Mesodermal cell (in vitro differentiated cells): ENCODE data around the gene NRF1.

Experiments used
- H3K27ac ChIP-seq: 2 replicates; pipeline ENCODE4 v1.7.0; 2013; ENCODE audit warnings: mild to moderate bottlenecking, low read depth, low read length, moderate library complexity; ENCODE audit not compliant: severe bottlenecking
- H3K36me3 ChIP-seq: 2 replicates; pipeline ENCODE4 v1.7.1; 2013; ENCODE audit warnings: mild to moderate bottlenecking, low read length, moderate library complexity; ENCODE audit not compliant: control insufficient read depth, insufficient read depth
- H3K4me1 ChIP-seq: one replicate; pipeline ENCODE4 v1.7.1; 2013; ENCODE audit warnings: mild to moderate bottlenecking, low read length; ENCODE audit not compliant: insufficient read depth, control insufficient read depth, poor library complexity, severe bottlenecking
- H3K4me3 ChIP-seq: 2 replicates; pipeline ENCODE4 v1.7.0; 2013; ENCODE audit warnings: low read length, control low read depth, mild to moderate bottlenecking; ENCODE audit not compliant: insufficient read depth, poor library complexity, severe bottlenecking; ENCODE audit errors: extremely low read depth
- H3K9me3 ChIP-seq: 2 replicates; pipeline ENCODE4 v1.7.1; 2013; ENCODE audit warnings: mild to moderate bottlenecking, low read length, moderate library complexity; ENCODE audit not compliant: control insufficient read depth
- WGBS, 2 experiments: methylation state at CpG; one replicate each; pipeline ENCODE4 v1.1.5; 2013; ENCODE audit warnings: missing lambda C conversion rate in 2 of 2; ENCODE audit not compliant: insufficient coverage in 2 of 2; 5-methylcytosine and 5-hydroxymethylcytosine counted together

The NRF1 gene

DNA sequence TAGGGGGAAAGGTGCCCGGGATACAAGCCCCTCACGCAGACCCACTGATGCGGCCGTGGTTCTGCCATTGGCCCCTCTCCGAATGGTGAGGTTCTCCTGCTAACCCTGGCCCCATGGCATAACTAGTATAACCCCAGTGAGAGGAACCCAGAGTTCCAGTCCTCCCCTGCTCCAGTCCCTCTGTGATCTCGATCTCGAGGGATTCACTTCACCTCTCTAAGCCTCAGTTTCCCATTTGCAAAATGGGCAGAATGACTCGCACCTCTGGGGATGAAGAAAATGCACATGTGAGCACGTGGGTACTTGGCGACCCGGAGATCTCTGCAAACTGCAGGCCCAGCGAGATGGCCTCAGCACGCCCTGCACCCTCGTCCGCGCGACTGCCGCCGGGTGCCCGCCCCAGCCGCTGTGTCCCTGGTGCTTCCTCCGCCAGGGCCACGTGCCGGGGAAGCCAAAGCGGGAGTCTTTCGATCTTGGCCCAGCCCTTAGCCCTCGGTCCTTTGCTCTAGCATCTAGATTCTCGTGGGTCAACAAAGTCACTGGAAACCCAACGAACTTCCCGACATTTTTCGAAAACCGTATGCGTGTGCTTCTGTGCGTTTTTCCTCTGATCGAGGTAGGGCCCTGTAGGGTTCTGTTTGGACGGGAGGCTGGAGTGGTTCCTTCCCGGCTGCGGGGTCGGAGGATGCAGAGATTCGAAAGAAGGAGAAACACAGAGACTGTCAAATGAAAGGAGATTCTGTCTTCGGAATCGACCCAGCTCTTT is 171.5 kb downstream of the NRF1 start:
- Histone ChIP-seq H3K9me3 (no peaks in the 10 kb centered on the region), H3K36me3 (no peaks in the 10 kb centered on the region), H3K4me3 (no peak overlapping the region), H3K4me1 (peaks cover 18% of the 10 kb centered on the region), H3K27ac (no peak overlapping the region)
- 6 to 7% methylated on average over 40 of the region's 42 CpGs for WGBS, 2 experiments

DNA sequence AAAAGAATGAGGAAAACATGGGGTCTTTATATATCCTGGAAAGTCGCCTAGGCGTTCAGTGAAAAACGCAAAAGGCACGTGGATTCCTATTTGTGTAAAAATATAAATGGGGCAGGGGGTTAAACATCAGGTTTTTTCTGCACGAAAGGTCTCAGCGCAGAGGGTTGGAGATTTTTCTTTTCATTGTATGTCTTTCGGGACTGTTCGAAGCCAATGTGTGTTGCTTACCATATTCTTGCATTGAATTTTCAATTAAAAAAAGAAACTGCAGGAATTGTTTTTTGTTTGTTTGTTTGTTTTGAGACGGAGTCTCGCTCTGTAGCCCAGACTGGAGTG is 172.0 kb downstream of the NRF1 start:
- Histone ChIP-seq H3K36me3 (no peaks in the 10 kb centered on the region), H3K27ac (no peak overlapping the region), H3K4me3 (no peak overlapping the region), H3K9me3 (no peaks in the 10 kb centered on the region), H3K4me1 (peaks cover 18% of the 10 kb centered on the region)
- 10 to 16% methylated on average over 5 to 8 of the region's 10 CpGs for WGBS, 2 experiments

DNA sequence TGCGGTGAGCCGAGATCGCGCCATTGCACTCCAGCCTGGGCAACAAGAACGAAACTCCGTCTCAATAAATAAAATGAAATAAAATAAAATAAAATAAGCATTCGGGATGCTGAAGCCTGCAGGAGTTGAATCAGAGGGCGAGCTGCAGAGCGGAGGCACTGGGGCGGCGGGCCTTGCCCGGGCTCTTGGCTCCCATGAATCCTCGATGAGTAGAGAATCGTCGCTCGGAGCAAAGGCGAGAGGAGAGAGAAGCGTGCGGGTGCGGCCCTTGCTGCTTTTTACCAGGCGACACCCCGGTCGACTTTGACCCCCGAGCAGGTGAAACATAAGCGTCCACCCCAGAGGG is 172.9 kb downstream of the NRF1 start:
- Histone ChIP-seq H3K36me3 (no peaks in the 10 kb centered on the region), H3K27ac (no peak overlapping the region), H3K4me3 (no peak overlapping the region), H3K4me1 (peaks cover 18% of the 10 kb centered on the region), H3K9me3 (no peaks in the 10 kb centered on the region)
- 6 to 7% methylated on average over 18 to 19 of the region's 25 CpGs for WGBS, 2 experiments

DNA sequence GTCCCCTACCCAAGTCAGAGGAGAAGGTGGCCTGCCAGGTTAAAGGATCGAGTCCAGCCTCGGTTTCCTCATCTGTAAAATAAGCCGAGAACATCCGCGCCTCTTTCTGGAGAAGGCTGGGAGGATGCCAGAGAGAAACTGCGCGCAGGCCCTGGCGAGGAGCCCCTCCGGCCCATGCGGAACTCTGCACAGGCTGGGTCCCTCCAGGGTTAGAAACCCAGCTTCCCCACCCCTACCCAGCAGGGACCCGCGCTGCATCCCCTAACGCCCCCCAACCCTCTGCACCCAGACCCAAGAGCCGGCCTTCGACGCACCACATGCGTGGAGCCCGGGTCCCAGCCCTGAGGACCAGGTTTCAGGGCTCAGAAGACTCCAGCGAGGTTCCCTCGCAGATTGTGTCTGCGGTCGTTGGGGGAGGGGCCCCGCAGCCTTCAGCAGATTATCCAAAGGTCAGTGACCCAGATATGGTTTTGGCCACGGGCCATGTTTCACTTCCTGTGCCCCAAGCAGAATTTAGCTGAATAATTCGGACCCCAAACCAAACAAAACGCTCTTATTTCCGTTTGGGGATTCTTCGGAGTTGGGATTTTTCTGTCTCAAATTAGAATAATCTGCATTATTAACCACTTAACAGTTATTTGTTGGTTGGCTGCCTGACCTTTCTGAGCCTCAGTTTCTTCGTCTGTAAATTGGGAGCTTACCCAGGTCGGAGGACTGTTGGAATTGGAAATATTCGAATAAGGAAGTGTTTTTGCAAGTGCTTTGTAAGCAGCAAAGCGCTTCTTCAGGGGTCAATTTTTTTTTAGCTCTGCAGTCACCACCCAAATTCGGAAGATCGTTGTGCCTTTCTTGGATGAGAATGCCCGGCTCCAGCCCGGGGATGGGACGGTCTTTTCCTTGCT is 173.5 kb downstream of the NRF1 start:
- Histone ChIP-seq H3K36me3 (no peaks in the 10 kb centered on the region), H3K4me1 (peaks cover 18% of the 10 kb centered on the region), H3K27ac (no peak overlapping the region), H3K9me3 (no peaks in the 10 kb centered on the region), H3K4me3 (no peak overlapping the region)
- 1 to 4% methylated on average over 21 to 29 of the region's 37 CpGs for WGBS, 2 experiments

DNA sequence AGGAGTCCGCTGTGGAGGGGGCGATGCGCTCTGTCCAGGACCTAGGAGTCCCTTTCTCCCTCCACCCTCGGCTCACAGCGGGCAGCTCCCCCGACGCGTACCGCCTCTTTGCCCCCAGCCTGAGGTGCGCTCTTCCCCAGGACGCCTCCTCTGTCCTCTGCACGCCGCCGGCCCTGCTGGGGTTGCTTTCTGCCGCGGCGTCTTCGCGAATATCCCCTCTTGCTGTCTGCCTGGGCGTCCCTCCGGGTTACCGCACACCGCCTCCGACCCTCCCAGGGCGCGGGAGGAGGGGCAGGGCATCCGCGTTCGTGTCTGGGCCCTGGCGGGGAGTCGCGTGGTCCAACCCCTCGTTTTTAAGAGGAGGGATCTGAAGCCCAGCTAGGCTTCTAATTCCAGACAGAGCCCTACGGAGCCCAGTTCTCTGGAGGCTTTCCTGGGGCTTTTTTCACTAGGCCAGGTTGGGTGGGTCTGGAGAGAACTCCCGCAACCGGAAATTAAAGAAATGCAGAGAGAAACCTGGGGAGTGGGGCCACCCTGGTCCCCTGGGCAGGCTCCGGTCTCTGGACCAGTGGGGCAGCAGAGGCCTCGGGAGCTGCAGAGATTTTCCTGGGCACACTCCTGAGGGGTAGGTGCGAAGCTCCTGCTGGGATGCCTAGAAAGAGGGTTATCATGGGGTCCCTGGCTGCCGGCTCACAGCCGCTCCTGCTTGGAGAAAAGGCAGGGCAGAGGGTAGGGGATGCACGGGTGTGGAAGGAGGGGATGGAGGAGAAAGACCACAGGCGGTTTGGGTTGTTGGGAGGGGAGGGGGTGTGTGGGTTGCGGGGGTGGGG is 174.4 kb downstream of the NRF1 start:
- no peak overlapping the region for H3K4me3 ChIP-seq
- H3K36me3 ChIP-seq = no peaks in the 10 kb centered on the region
- 1 to 2% methylated on average over 33 to 38 of the region's 44 CpGs for WGBS, 2 experiments

DNA sequence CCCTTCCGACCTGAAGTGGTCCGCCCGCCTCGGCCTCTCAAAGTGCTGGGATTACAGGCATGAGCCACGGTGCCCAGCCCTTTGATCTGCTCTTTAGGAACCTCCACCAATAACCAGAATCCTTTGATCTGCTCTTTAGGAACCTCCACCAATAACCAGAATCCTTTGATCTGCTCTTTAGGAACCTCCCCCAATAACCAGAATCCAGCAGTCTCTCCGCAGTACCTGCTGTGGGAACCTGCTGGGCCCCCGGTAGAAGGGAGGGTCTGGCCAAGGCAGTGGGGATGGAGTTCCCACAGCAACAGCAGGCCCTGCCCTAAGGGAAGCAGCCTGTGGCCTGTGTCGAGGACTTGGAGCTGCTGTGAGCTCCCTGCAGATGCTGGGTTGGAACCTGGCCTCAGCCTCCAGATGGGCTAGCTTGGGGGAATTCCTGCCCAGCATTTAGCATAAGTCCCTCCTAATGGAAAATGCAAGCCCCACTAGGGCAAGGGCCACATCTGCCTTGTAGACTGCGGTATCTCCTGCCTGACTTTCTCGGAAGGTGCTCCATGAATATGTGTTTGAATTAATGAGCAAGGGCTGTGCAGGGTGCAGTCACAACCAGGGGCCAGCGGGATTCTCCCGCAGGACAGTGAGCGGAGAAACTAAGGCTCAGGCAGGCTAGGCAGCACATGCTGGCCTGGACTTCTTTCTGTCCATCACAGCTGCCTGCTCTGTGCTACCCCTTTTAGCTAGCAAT is 175.5 kb downstream of the NRF1 start:
- WGBS, 2 experiments = 26 to 28% methylated on average over 9 to 12 of the region's 13 CpGs
- Histone ChIP-seq H3K9me3 (no peaks in the 10 kb centered on the region), H3K27ac (no peak overlapping the region), H3K4me1 (peaks cover 12% of the 10 kb centered on the region), H3K4me3 (no peak overlapping the region), H3K36me3 (no peaks in the 10 kb centered on the region)

More for the DNA sequence above, 174.4 kb downstream of the NRF1 start:
- Histone ChIP-seq H3K27ac (no peak overlapping the region), H3K9me3 (no peaks in the 10 kb centered on the region), H3K4me1 (peaks cover 18% of the 10 kb centered on the region)

DNA sequence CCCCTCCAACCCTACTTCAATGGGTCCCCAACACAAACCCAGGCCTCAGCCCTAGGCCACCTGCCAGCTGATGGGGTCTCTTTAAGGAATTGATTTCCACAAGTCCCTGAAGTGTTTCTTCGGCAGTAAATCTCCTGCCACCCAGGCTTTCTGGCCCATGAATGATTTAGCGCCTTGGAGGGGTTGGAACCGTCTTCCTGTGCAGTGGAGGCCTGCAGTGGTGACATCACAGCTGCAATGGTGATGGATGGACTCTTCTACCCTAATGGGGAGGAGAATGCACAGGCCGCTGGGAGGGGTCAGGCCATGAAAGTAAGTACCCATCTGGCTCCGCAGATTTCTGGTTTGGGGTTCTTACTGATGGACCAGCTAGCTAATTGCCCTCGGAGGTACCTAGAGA is 177.5 kb downstream of the NRF1 start:
- Histone ChIP-seq H3K9me3 (no peaks in the 10 kb centered on the region), H3K27ac (no peak overlapping the region), H3K4me3 (no peak overlapping the region), H3K4me1 (peaks cover 12% of the 10 kb centered on the region), H3K36me3 (no peaks in the 10 kb centered on the region)
- WGBS, 2 experiments = 90% methylated on average over 6 of the region's 6 CpGs

DNA sequence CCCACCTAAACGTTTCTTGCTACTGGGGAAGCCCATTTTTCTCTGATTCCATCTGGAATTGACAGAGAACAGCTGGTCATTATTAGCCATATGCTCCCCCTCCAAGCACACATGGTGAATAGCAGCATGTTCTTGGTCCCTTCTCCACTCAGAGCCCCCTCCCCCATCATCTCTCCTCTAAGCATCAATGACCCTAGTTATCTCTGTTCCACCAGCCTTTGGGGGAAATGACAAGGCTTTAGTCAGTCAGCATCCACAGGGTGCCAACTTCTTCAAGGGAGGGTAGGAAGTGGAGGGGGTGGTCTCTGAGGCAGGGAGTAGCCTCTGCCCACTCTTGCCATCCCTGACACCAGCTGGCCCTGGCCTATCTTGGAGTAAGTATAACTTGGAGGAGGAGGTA is 178.1 kb downstream of the NRF1 start:
- 75 to 76% methylated on average over 1 of the region's 1 CpG for WGBS, 2 experiments

DNA sequence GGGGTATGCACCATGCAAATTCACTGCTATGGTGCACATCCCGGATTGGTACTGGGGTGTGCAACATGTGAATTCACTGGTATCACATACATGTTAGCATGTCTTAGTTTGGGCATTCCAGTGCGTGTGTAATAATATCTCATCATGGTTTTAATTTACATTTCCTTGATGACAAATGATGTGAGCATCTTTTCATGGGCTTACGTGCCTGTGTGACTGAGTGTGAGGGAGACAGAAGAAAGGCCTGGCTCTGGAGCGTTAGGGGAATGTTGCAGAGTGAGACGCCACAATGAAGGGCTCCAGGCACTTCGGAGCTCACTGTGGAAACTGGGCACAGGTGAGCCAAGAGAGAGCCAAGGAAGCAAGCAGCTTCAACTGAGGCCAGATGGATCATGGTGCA is 178.6 kb downstream of the NRF1 start:
- H3K4me1 ChIP-seq = peaks cover 5% of the 10 kb centered on the region
- H3K9me3 ChIP-seq = no peaks in the 10 kb centered on the region
- WGBS, 2 experiments = 81 to 94% methylated on average over 3 to 5 of the region's 6 CpGs
- no peak overlapping the region for H3K4me3 ChIP-seq
- H3K27ac ChIP-seq = no peak overlapping the region
- no peaks in the 10 kb centered on the region for H3K36me3 ChIP-seq

More for the DNA sequence above, 178.1 kb downstream of the NRF1 start:
- H3K27ac ChIP-seq = no peak overlapping the region
- no peak overlapping the region for H3K4me3 ChIP-seq
- peaks cover 10% of the 10 kb centered on the region for H3K4me1 ChIP-seq
- H3K9me3 ChIP-seq = no peaks in the 10 kb centered on the region
- H3K36me3 ChIP-seq = no peaks in the 10 kb centered on the region

DNA sequence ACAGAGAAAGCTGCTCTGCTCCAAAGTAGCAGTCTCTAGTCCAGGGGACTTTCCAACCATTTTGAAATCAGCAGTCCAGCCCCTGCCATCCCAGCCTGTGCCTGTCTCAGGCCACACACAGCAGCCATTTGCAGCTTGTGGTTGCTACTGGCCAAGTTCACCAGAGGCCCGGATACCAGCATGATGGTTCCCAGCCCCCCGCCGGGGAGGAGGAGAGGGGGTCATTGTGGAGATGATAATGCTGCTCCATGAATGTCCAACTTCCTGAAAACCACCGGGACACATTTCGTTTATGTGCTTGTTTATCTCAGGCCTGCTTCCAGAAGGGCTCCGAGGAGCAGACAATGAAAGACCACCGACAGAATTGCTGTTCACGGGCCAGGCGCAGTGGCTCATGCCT is 181.2 kb downstream of the NRF1 start:
- H3K4me1 ChIP-seq = no peaks in the 10 kb centered on the region
- 72 to 78% methylated on average over 9 of the region's 9 CpGs for WGBS, 2 experiments
- no peaks in the 10 kb centered on the region for H3K9me3 ChIP-seq
- H3K4me3 ChIP-seq = no peak overlapping the region
- H3K36me3 ChIP-seq = no peaks in the 10 kb centered on the region
- H3K27ac ChIP-seq = no peak overlapping the region
